Astrocyte of the hippocampus (primary cell): ENCODE results near the gene ZBTB22.
"Not testable (repeated sequence)": the region's sequence is repeated elsewhere in the genome, so short reads cannot be mapped to it uniquely, and the experiment has no call there.

ENCODE experiments used
- DNase-seq: peaks from one replicate; pipeline ENCODE4 v3.0.0; 2011; ENCODE audit warnings: low read depth, low spot score

Gene ZBTB22

GRCh38 chr6:33279257-33279695 is 38.3 kb downstream of the ZBTB22 start:
- DNase-seq, result no peak

GRCh38 chr6:33278810-33279209 is 38.7 kb downstream of the ZBTB22 start:
- DNase-seq, result no peak

- DNase-seq, result no peak
Measured at GRCh38 chr6:33278392-33278741, 39.2 kb downstream of the ZBTB22 start.

GRCh38 chr6:33277663-33278391 is 39.7 kb downstream of the ZBTB22 start:
- no peak for DNase-seq

- DNase-seq, result peak; percentile 85
Measured at GRCh38 chr6:33276864-33277662, 40.5 kb downstream of the ZBTB22 start, which contains the start of gene B3GALT4. TSS of gene B3GALT4 (plus strand) at chr6:33277123. CDS start at chr6:33277420, 297 bp downstream.

GRCh38 chr6:33276581-33276863 is 41.0 kb downstream of the ZBTB22 start:
- no peak for DNase-seq

- DNase-seq, result not testable (repeated sequence)
Measured at GRCh38 chr6:33275795-33276580, 41.6 kb downstream of the ZBTB22 start.

GRCh38 chr6:33273924-33274902 is 43.3 kb downstream of the ZBTB22 start:
- no peak for DNase-seq

- DNase-seq, result no peak
Measured at GRCh38 chr6:33273129-33273923, 44.2 kb downstream of the ZBTB22 start.

GRCh38 chr6:33272275-33273128 is 45.0 kb downstream of the ZBTB22 start:
- no peak for DNase-seq

GRCh38 chr6:33271468-33272274 is 45.9 kb downstream of the ZBTB22 start, which contains the start of the genes RPS18 and VPS52:
TSS of gene RPS18 (plus strand) at chr6:33272075. CDS start at chr6:33272120, 45 bp downstream.
TSS of gene VPS52 (minus strand) at chr6:33271876. CDS start at chr6:33271675, 201 bp downstream.
- peak; percentile 99 for DNase-seq

- DNase-seq, result no peak
Measured at GRCh38 chr6:33271117-33271467, 46.5 kb downstream of the ZBTB22 start.
